ENCODE data around the gene HCN1.

Gene HCN1

DNA sequence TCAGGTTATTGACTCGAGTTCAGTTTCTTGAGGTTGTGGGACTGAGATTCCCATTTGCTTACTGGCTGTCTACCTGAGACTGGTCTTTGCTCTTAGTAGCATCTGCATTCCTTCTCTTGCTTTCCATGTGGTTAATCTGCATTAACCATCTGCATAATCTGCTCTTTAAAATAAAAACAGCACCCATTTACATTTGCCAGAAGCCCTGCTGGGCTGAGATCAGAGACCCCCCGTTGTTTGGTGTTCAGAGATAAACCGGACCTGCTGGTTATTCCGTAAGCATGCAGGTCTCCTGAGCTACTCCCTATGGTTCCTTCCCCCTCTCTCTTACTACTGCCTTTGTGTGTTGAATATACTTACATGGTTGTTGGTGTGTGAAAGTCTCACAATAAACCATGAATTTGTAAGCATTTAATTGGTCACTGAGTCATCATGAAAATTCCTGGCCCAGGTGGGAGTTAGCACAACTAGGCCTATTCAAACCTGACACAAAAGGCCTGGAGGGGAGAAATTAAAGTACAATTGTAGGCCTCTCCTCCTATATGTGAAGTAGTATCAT, 490.7 kb downstream of the HCN1 start:
- DNase-seq = no peak
- intact Hi-C loops (cut with DNase I) = no loop called here
